Progenitor cell of endocrine pancreas (in vitro differentiated cells): ENCODE results near the gene RAPGEF4. TPM values are rescaled to one million over a fixed set of nuclear protein-coding genes. Genes with fewer than 3 reads are reported as not detected.

Source experiments
- DNase-seq: peaks from one replicate; pipeline ENCODE4 v3.0.0; 2021; ENCODE audit warnings: low spot score; ENCODE audit not compliant: unreplicated experiment
- H3K27ac Mint-ChIP-seq: 2 replicates; pipeline ENCODE4 v1.8.0; 2021; ENCODE audit warnings: mild to moderate bottlenecking, moderate library complexity, mixed read lengths
- H3K27me3 Mint-ChIP-seq: 2 replicates; pipeline ENCODE4 v1.8.0; 2021; ENCODE audit warnings: mixed read lengths
- H3K36me3 Mint-ChIP-seq: 2 replicates; pipeline ENCODE4 v1.8.0; 2022; ENCODE audit warnings: mixed read lengths; ENCODE audit not compliant: insufficient read depth
- H3K4me1 Mint-ChIP-seq: 2 replicates; pipeline ENCODE4 v1.8.0; 2021; ENCODE audit warnings: low read depth, mixed read lengths
- H3K4me3 Mint-ChIP-seq: 2 replicates; pipeline ENCODE4 v1.8.0; 2021; ENCODE audit warnings: low read depth, mild to moderate bottlenecking, moderate library complexity, mixed read lengths
- H3K9me3 Mint-ChIP-seq: 2 replicates; pipeline ENCODE4 v1.8.0; 2021; ENCODE audit warnings: low read depth, mixed read lengths
- CTCF ChIP-seq: fragments of 200-600 bp; sonication (generic); IDR thresholded peaks from one replicate; pipeline ENCODE4 v1.5.0; 2021; ENCODE audit warnings: antibody characterized with exemption, mild to moderate bottlenecking; ENCODE audit not compliant: unreplicated experiment
- total RNA-seq: library from RNA; stranded (reverse); gene quantifications from 2 replicates; pipeline ENCODE4 v1.2.1, GENCODE V29; 2021

The RAPGEF4 gene
- total RNA-seq, 1 donor from 2014 or later, result 8.6 TPM

- no peaks in the 10 kb centered on the region for H3K9me3 Mint-ChIP-seq
- peaks cover 9% of the 10 kb centered on the region for H3K4me1 Mint-ChIP-seq
- H3K27me3 Mint-ChIP-seq, result no peaks in the 10 kb centered on the region
- no peak overlapping the region for H3K27ac Mint-ChIP-seq
- no peak overlapping the region for H3K4me3 Mint-ChIP-seq
- DNase-seq, result no peak
- no peak for TF ChIP-seq CTCF
- H3K36me3 Mint-ChIP-seq, result no peaks in the 10 kb centered on the region
Observed at GRCh38 chr2:172885996-172886395, 150.4 kb downstream of the RAPGEF4 start.

- no peaks in the 10 kb centered on the region for H3K9me3 Mint-ChIP-seq
- no peaks in the 10 kb centered on the region for H3K36me3 Mint-ChIP-seq
- H3K27me3 Mint-ChIP-seq, result no peaks in the 10 kb centered on the region
- peaks cover 9% of the 10 kb centered on the region for H3K4me1 Mint-ChIP-seq
- no peak for DNase-seq
- no peak for TF ChIP-seq CTCF
- H3K27ac Mint-ChIP-seq, result no peak overlapping the region
- no peak overlapping the region for H3K4me3 Mint-ChIP-seq
Observed at GRCh38 chr2:172887280-172887679, 151.6 kb downstream of the RAPGEF4 start.

- Mint-ChIP-seq H3K4me1 (peaks cover 9% of the 10 kb centered on the region), H3K36me3 (no peaks in the 10 kb centered on the region)
- DNase-seq, result no peak
Observed at GRCh38 chr2:172888714-172889669, 153.3 kb downstream of the RAPGEF4 start.

GRCh38 chr2:172889768-172890430 lies 154.3 kb downstream of the RAPGEF4 start:
- H3K27ac Mint-ChIP-seq, result no peak overlapping the region
- peaks cover 3% of the 10 kb centered on the region for H3K27me3 Mint-ChIP-seq
- H3K9me3 Mint-ChIP-seq, result no peaks in the 10 kb centered on the region
- no peak overlapping the region for H3K4me3 Mint-ChIP-seq
- TF ChIP-seq CTCF, result no peak
- no peaks in the 10 kb centered on the region for H3K36me3 Mint-ChIP-seq
- H3K4me1 Mint-ChIP-seq, result peaks cover 9% of the 10 kb centered on the region
- no peak for DNase-seq

More at GRCh38 chr2:172888714-172889669, 153.3 kb downstream of the RAPGEF4 start:
- no peak for TF ChIP-seq CTCF
- no peaks in the 10 kb centered on the region for H3K9me3 Mint-ChIP-seq
- no peak overlapping the region for H3K27ac Mint-ChIP-seq
- no peak overlapping the region for H3K4me3 Mint-ChIP-seq
- peaks cover 3% of the 10 kb centered on the region for H3K27me3 Mint-ChIP-seq

- Mint-ChIP-seq H3K9me3 (no peaks in the 10 kb centered on the region), H3K4me3 (no peak overlapping the region), H3K4me1 (no peaks in the 10 kb centered on the region), H3K27ac (no peak overlapping the region), H3K27me3 (peaks cover 3% of the 10 kb centered on the region), H3K36me3 (no peaks in the 10 kb centered on the region)
- no peak for TF ChIP-seq CTCF
- DNase-seq, result no peak
Observed at GRCh38 chr2:172893111-172893510, 157.5 kb downstream of the RAPGEF4 start.
